CD4-positive, alpha-beta T cell treated with Interleukin-6 for 4 hours (primary cell): ENCODE data around the gene FFAR1.

Source experiments
- DNase-seq: peaks from one replicate; pipeline ENCODE4 v3.0.0-alpha.2; 2020; ENCODE audit warnings: mixed read lengths

Gene FFAR1

GRCh38 chr19:35396240-35396885, 48.7 kb downstream of the FFAR1 start:
- no peak for DNase-seq

- no peak for DNase-seq
Observed at GRCh38 chr19:35397064-35397463, 49.4 kb downstream of the FFAR1 start.
